Myometrial cell (primary cell): ENCODE data around the gene SDHAF1. TPM values are rescaled to one million over a fixed set of nuclear protein-coding genes. Genes with fewer than 3 reads are reported as not detected.

Source experiments
- total RNA-seq: library from RNA; depleted of rRNA; stranded (reverse); fragments of >200 nt; gene quantifications from 2 replicates; pipeline ENCODE4 v1.2.3, GENCODE V29; 2015

The SDHAF1 gene
- 20.4 and 34.9 TPM in 2 replicates for total RNA-seq

GRCh38 chr19:35995048-35995993 lies at the start of gene SDHAF1:
Gene SDHAF1 (plus strand): TSS chr19:35995188. CDS start chr19:35995275, 87 bp downstream.

GRCh38 chr19:36008336-36008978 lies 13.5 kb downstream of the SDHAF1 start, which contains the start of gene SYNE4:
Gene SYNE4 (minus strand): TSS chr19:36008813. CDS start chr19:36008681, 132 bp downstream.

GRCh38 chr19:36014012-36014924 lies 19.3 kb downstream of the SDHAF1 start, which contains the start of gene ALKBH6:
Gene ALKBH6 (minus strand): TSS chr19:36014213. CDS start chr19:36013397, 816 bp downstream.

GRCh38 chr19:36032251-36033104 lies 37.5 kb downstream of the SDHAF1 start, which contains the start of gene CLIP3:
Gene CLIP3 (minus strand): TSS chr19:36032873. CDS start chr19:36032357, 516 bp downstream.

Other genes with a start within 250 kb of the SDHAF1 start
- 4.8 and 6.1 TPM in 2 replicates for gene U2AF1L4, start 249.8 kb upstream of the SDHAF1 start, total RNA-seq
- 58.7 and 68.6 TPM in 2 replicates for gene PSENEN, start 249.5 kb upstream of the SDHAF1 start, total RNA-seq
- gene LIN37, start 246.6 kb upstream of the SDHAF1 start, total RNA-seq: 16.0 and 19.6 TPM in 2 replicates
- 25.7 and 41.2 TPM in 2 replicates for gene HSPB6, start 238.2 kb upstream of the SDHAF1 start, total RNA-seq
- 10.5 and 11.5 TPM in 2 replicates for gene PROSER3, start 237.0 kb upstream of the SDHAF1 start, total RNA-seq
- 1.4 and 9.9 TPM in 2 replicates for gene ARHGAP33, start 219.6 kb upstream of the SDHAF1 start, total RNA-seq
- gene PRODH2, start 182.3 kb upstream of the SDHAF1 start, total RNA-seq: not detected in 2 replicates
- gene NPHS1, start 142.7 kb upstream of the SDHAF1 start, total RNA-seq: not detected in 2 replicates
- gene KIRREL2, start 138.3 kb upstream of the SDHAF1 start, total RNA-seq: 0.86 TPM in 1 of 2 replicates, not detected in the other
- 18.4 and 45.8 TPM in 2 replicates for gene APLP1, start 126.6 kb upstream of the SDHAF1 start, total RNA-seq
- 3.7 and 7.1 TPM in 2 replicates for gene NFKBID, start 94.6 kb upstream of the SDHAF1 start, total RNA-seq
- not detected in 2 replicates for gene HCST, start 92.7 kb upstream of the SDHAF1 start, total RNA-seq
- gene TYROBP, start 86.9 kb upstream of the SDHAF1 start, total RNA-seq: not detected in 2 replicates
- gene LRFN3, start 58.8 kb upstream of the SDHAF1 start, total RNA-seq: 2.6 and 3.2 TPM in 2 replicates
- gene SYNE4, start 13.6 kb downstream of the SDHAF1 start, total RNA-seq: 0.18 TPM in 1 of 2 replicates, not detected in the other
- gene ALKBH6, start 19.0 kb downstream of the SDHAF1 start, total RNA-seq: 27.5 and 29.4 TPM in 2 replicates
- gene CLIP3, start 37.7 kb downstream of the SDHAF1 start, total RNA-seq: 9.2 and 11.5 TPM in 2 replicates
- 8.4 and 9.0 TPM in 2 replicates for gene THAP8, start 59.1 kb downstream of the SDHAF1 start, total RNA-seq
- 9.4 and 11.5 TPM in 2 replicates for gene WDR62, start 59.7 kb downstream of the SDHAF1 start, total RNA-seq
- gene OVOL3, start 116.0 kb downstream of the SDHAF1 start, total RNA-seq: not detected in 2 replicates
- 36.3 and 40.9 TPM in 2 replicates for gene POLR2I, start 119.7 kb downstream of the SDHAF1 start, total RNA-seq
- 296 and 316 TPM in 2 replicates for gene TBCB, start 120.3 kb downstream of the SDHAF1 start, total RNA-seq
- 228 and 269 TPM in 2 replicates for gene CAPNS1, start 144.9 kb downstream of the SDHAF1 start, total RNA-seq
- 5.5 and 17.6 TPM in 2 replicates for gene COX7A1, start 157.3 kb downstream of the SDHAF1 start, total RNA-seq
- 0.29 and 1.6 TPM in 2 replicates for gene ZNF565, start 219.5 kb downstream of the SDHAF1 start, total RNA-seq
- gene ZNF146, start 219.9 kb downstream of the SDHAF1 start, total RNA-seq: 49.3 and 53.2 TPM in 2 replicates